HL-60 (cell line): Measurements from ENCODE around the gene C10orf105.

Experiments
- CTCF ChIP-seq: IDR thresholded peaks from one replicate; pipeline ENCODE4 v1.5.1; 2011; ENCODE audit warnings: low read length, control low read depth, inconsistent platforms; ENCODE audit not compliant: insufficient read depth
- GABPA ChIP-seq: IDR thresholded peaks from 2 replicates; pipeline ENCODE4 v1.6.1; 2012; ENCODE audit warnings: low read depth
- POLR2AphosphoS5 ChIP-seq: IDR thresholded peaks from 2 replicates; pipeline ENCODE4 v1.6.1; 2012; ENCODE audit warnings: low read depth
- SPI1 ChIP-seq: IDR thresholded peaks from 2 replicates; pipeline ENCODE4 v1.6.1; 2012; ENCODE audit warnings: low read depth, mild to moderate bottlenecking, borderline replicate concordance

DNA sequence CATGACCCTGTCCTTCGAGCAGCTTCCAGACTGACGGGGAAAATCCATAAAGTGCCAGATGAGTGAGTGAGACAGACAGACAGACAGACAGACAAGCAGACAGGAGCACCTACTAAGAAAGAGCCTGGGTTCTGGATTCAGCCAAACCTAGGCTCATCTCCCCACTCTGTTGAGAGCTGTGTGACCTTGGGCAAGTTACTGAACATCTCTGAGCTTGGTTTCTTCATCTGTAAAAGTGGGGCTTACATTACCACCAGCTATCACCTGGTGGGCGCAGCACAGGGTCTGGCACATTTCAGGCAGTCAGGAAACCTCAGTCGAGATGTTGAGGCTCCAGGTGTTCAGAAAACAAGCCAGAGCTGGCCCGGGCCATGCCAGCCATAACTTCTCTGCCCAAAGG is 37.6 kb downstream of the C10orf105 start:
- no peak for TF ChIP-seq POLR2AphosphoS5
- TF ChIP-seq CTCF, result no peak
- no peak for TF ChIP-seq GABPA
- TF ChIP-seq SPI1, result no peak
